HCT116 (cell line): ENCODE measurements around the gene PPP1R37. TPM values are rescaled to one million over a fixed set of nuclear protein-coding genes. Genes with fewer than 3 reads are reported as not detected.

Experiments
- ATAC-seq: fragments of 200-7000 bp; cut with Tn5 transposase; 2 replicates; pipeline ENCODE4 v1.9.1; 2020; ENCODE audit warnings: mild to moderate bottlenecking, moderate library complexity
- BruUV-seq: library from RNA; stranded (reverse); fragments of 400-500 nt; replicated peaks from 2 replicates; lab custom pipeline; 2021; lab: Mats Ljungman, UMichigan
- CTCF ChIA-PET: fragments of 300-600 bp; sonication (Branson Sonifier 250); formaldehyde crosslinking; loops from one replicate; lab custom pipeline; 2021; ENCODE audit warnings: antibody characterized with exemption; lab: Charles Lee
- POLR2A ChIA-PET: fragments of 300-600, 350-600 bp; sonication (Branson Sonifier 250); formaldehyde crosslinking; loops from one replicate; lab custom pipeline; 2021; ENCODE audit warnings: antibody characterized with exemption; lab: Charles Lee
- RAD21 ChIA-PET, 2 experiments: fragments of 300-600 bp; sonication (Branson Sonifier 250); formaldehyde crosslinking; loops; one replicate each; lab custom pipeline; 2023; ENCODE audit warnings: low total read pairs in 2 of 2; ENCODE audit not compliant: uncharacterized antibody in 2 of 2, unreplicated experiment in 2 of 2, low non-redundant PET in 1 of 2; lab: Charles Lee
- DNase-seq: peaks from one replicate; pipeline ENCODE4 v3.0.0-alpha.2; 2010; ENCODE audit warnings: low read depth, low spot score
- H2AFZ ChIP-seq: fragments of 200-600 bp; shearing (Covaris generic), sonication (generic); 2 replicates; pipeline ENCODE4 v1.6.1; 2017; ENCODE audit warnings: low read depth, mixed run types, mixed read lengths, antibody characterized with exemption, low read length; ENCODE audit not compliant: poor library complexity, severe bottlenecking
- H3K27ac ChIP-seq: 2 replicates; pipeline ENCODE4 v1.5.1; 2012; ENCODE audit warnings: low read depth, low read length
- H3K27me3 ChIP-seq: fragments of 200-600 bp; sonication (generic); 2 replicates; pipeline ENCODE4 v1.6.1; 2016; ENCODE audit warnings: mixed run types, low read length, mixed read lengths; ENCODE audit not compliant: insufficient read depth
- H3K36me3 ChIP-seq, 2 experiments: fragments of 200-500 bp in 1 of 2; fragments of 200-600 bp in 1 of 2; sonication (Bioruptor generic) in 1 of 2; sonication (generic) in 1 of 2; 2 replicates each; pipeline versions ENCODE4 v1.5.1 to v1.6.1; 2014 to 2016; ENCODE audit warnings: low read length in 2 of 2, inconsistent platforms in 1 of 2, mixed read lengths in 1 of 2, mixed run types in 1 of 2; ENCODE audit not compliant: insufficient read depth in 2 of 2, control insufficient read depth in 1 of 2
- H3K4me1 ChIP-seq, 2 experiments: fragments of 200-600 bp in 1 of 2; sonication (generic) in 1 of 2; 2 replicates each; pipeline versions ENCODE4 v1.5.1 to v1.6.1; 2012 to 2017; ENCODE audit warnings: low read length in 2 of 2, inconsistent platforms in 1 of 2, mild to moderate bottlenecking in 1 of 2, mixed read lengths in 1 of 2, mixed run types in 1 of 2, moderate library complexity in 1 of 2; ENCODE audit not compliant: insufficient read depth in 2 of 2, control insufficient read depth in 1 of 2
- H3K4me2 ChIP-seq: fragments of 200-600 bp; sonication (generic); 2 replicates; pipeline ENCODE4 v1.6.1; 2017; ENCODE audit warnings: mixed run types, low read length, mixed read lengths
- H3K4me3 ChIP-seq, 2 experiments: fragments of 200-600 bp in 1 of 2; sonication (generic) in 1 of 2; replicated peaks in 1 of 2; 2 replicates each; pipeline ENCODE4 v1.5.1; 2011 to 2016; ENCODE audit warnings: low read length in 2 of 2, control low read depth in 1 of 2, low read depth in 1 of 2, mild to moderate bottlenecking in 1 of 2, mixed read lengths in 1 of 2, mixed run types in 1 of 2
- H3K79me2 ChIP-seq: fragments of 200-600 bp; sonication (generic); 2 replicates; pipeline ENCODE4 v1.6.1; 2017; ENCODE audit warnings: mild to moderate bottlenecking, mixed run types, low read length, moderate library complexity, mixed read lengths; ENCODE audit not compliant: insufficient read depth
- H3K9ac ChIP-seq: fragments of 200-600 bp; sonication (generic); 2 replicates; pipeline ENCODE4 v1.6.1; 2016; ENCODE audit warnings: low read length, mixed read lengths
- H3K9me2 ChIP-seq: fragments of 200-600 bp; sonication (generic), shearing (Covaris generic); 2 replicates; pipeline ENCODE4 v1.6.1; 2017; ENCODE audit warnings: mixed run types, mild to moderate bottlenecking, moderate library complexity; ENCODE audit not compliant: insufficient read depth
- H3K9me3 ChIP-seq, 2 experiments: fragments of 200-500 bp in 1 of 2; fragments of 200-600 bp in 1 of 2; sonication (Bioruptor generic) in 1 of 2; sonication (generic) in 1 of 2; 2 replicates each; pipeline ENCODE4 v1.6.1; 2014 to 2017; ENCODE audit warnings: low read length in 2 of 2, mixed read lengths in 2 of 2, inconsistent platforms in 1 of 2, low read depth in 1 of 2, mild to moderate bottlenecking in 1 of 2, mixed run types in 1 of 2, moderate library complexity in 1 of 2; ENCODE audit not compliant: control insufficient read depth in 1 of 2, insufficient read depth in 1 of 2
- H4K20me1 ChIP-seq: fragments of 200-600 bp; sonication (generic), shearing (Covaris generic); 2 replicates; pipeline ENCODE4 v1.6.1; 2017; ENCODE audit warnings: mixed run types, mild to moderate bottlenecking, moderate library complexity; ENCODE audit not compliant: insufficient read depth
- CEBPB ChIP-seq: IDR thresholded peaks from 2 replicates; pipeline ENCODE4 v1.6.1; 2012; ENCODE audit warnings: low read depth
- intact Hi-C: fragments of 100-400 bp; cut with micrococcal nuclease; formaldehyde crosslinking; loops from 2 replicates; pipeline ENCODE4 v1.10.0; 2022
- total RNA-seq: library from RNA; stranded (reverse); gene quantifications from one replicate; pipeline ENCODE4 v1.2.1, GENCODE V29; 2021; ENCODE audit not compliant: unreplicated experiment
- TF ChIP-seq, protein P1 (sequence below): IDR thresholded peaks from 2 replicates; pipeline ENCODE4 v1.6.1; 2012; ENCODE audit warnings: low read depth
- TF ChIP-seq, protein P2 (sequence below): IDR thresholded peaks from 2 replicates; pipeline ENCODE4 v1.6.1; 2011; ENCODE audit warnings: mild to moderate bottlenecking, low read length, moderate library complexity; ENCODE audit not compliant: insufficient replicate concordance; ENCODE audit errors: extremely low read depth

PPP1R37 gene
- total RNA-seq, 1 experiment from 2014 or later, result 32.7 TPM

DNA sequence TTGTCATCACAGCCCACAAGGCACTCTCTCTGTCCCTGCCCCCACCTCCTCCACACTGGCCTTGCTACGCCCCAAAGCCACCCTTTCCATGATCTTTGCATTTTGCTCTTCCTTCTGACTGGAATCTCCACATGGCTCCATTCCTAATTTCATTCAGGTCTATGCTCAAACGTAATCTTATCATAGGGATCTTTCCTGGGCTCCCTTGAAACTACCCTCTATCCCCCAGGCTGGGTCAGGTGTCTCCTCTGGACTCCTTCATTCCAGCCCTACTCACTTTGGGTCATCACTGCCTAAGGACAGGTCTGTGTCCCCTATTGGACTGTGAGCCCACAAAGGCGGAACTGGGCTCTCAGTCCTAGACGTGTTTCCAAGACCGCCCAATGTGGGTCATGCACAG lies 10.8 kb upstream of the PPP1R37 start:
- TF ChIP-seq, protein P1, sequence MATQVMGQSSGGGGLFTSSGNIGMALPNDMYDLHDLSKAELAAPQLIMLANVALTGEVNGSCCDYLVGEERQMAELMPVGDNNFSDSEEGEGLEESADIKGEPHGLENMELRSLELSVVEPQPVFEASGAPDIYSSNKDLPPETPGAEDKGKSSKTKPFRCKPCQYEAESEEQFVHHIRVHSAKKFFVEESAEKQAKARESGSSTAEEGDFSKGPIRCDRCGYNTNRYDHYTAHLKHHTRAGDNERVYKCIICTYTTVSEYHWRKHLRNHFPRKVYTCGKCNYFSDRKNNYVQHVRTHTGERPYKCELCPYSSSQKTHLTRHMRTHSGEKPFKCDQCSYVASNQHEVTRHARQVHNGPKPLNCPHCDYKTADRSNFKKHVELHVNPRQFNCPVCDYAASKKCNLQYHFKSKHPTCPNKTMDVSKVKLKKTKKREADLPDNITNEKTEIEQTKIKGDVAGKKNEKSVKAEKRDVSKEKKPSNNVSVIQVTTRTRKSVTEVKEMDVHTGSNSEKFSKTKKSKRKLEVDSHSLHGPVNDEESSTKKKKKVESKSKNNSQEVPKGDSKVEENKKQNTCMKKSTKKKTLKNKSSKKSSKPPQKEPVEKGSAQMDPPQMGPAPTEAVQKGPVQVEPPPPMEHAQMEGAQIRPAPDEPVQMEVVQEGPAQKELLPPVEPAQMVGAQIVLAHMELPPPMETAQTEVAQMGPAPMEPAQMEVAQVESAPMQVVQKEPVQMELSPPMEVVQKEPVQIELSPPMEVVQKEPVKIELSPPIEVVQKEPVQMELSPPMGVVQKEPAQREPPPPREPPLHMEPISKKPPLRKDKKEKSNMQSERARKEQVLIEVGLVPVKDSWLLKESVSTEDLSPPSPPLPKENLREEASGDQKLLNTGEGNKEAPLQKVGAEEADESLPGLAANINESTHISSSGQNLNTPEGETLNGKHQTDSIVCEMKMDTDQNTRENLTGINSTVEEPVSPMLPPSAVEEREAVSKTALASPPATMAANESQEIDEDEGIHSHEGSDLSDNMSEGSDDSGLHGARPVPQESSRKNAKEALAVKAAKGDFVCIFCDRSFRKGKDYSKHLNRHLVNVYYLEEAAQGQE, result no peak
- no peak for TF ChIP-seq CEBPB
- TF ChIP-seq, protein P2, sequence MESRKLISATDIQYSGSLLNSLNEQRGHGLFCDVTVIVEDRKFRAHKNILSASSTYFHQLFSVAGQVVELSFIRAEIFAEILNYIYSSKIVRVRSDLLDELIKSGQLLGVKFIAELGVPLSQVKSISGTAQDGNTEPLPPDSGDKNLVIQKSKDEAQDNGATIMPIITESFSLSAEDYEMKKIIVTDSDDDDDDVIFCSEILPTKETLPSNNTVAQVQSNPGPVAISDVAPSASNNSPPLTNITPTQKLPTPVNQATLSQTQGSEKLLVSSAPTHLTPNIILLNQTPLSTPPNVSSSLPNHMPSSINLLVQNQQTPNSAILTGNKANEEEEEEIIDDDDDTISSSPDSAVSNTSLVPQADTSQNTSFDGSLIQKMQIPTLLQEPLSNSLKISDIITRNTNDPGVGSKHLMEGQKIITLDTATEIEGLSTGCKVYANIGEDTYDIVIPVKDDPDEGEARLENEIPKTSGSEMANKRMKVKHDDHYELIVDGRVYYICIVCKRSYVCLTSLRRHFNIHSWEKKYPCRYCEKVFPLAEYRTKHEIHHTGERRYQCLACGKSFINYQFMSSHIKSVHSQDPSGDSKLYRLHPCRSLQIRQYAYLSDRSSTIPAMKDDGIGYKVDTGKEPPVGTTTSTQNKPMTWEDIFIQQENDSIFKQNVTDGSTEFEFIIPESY, result no peak
- intact Hi-C loops, result no loop called here
- peaks cover 66% of the 10 kb centered on the region for H3K79me2 ChIP-seq
- ChIA-PET RAD21 (no interaction called here), CTCF (no interaction called here), POLR2A (no interaction called here)
- H3K36me3 ChIP-seq, result peaks cover 2 to 25% of the 10 kb centered on the region in 2 experiments; a peak in 2 of 4 replicates
- H3K27me3 ChIP-seq, result no peaks in the 10 kb centered on the region
- H3K4me2 ChIP-seq, result no peak overlapping the region
- no peak overlapping the region for H3K4me3 ChIP-seq
- no TSS peak for BruUV-seq
- H3K9ac ChIP-seq, result no peak overlapping the region
- no peaks in the 10 kb centered on the region for H3K9me3 ChIP-seq
- no peaks in the 10 kb centered on the region for H4K20me1 ChIP-seq
- ATAC-seq (no peak), DNase-seq (no peak)
- no peak overlapping the region for H3K27ac ChIP-seq
- H2AFZ ChIP-seq, result no peak overlapping the region
- no peaks in the 10 kb centered on the region for H3K9me2 ChIP-seq
- H3K4me1 ChIP-seq, result peaks cover 17 to 28% of the 10 kb centered on the region in 2 experiments
